ENCODE data around the gene TMEM119. TPM values are rescaled to one million over a fixed set of nuclear protein-coding genes. Genes with fewer than 3 reads are reported as not detected.

Gene TMEM119
- total and polyA plus RNA-seq, 9 of the 15 experiments (the other 6 are each of a cell fraction or from before 2014, with no cell fraction given) = 0.18 TPM; not detected in 8

DNA sequence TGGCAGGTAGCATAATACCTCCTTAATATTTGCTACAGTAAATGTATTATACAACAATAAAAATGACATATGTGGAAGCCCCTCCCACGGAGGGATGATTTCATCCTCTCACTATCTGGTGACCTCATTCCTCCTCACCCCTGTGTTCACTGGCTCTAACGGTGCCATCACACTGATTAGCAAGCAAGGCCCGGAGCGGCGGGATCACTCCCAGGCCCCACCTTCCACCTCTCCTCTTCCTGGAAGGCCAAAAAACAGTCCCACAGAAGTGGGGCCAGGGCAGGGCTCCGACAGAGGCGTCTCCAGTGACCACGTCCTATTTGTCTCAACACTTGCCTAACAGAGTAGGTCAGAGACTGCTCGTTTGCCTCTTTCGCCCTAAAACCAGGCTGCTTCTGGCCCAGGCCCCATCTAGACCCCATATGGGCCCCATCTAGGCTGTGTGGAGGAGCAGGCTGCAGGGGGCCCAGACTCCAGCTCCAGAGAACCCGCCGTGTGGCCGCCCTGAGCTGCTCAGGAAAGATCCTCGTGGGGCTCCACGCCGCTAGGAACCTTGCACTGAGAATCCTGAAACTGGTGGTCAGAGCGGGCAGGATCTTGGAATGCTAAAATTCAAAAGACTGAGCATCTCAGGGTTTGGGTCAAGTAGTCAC lies 32.1 kb upstream of the TMEM119 start (continued):
- TF ChIP-seq, protein P1, sequence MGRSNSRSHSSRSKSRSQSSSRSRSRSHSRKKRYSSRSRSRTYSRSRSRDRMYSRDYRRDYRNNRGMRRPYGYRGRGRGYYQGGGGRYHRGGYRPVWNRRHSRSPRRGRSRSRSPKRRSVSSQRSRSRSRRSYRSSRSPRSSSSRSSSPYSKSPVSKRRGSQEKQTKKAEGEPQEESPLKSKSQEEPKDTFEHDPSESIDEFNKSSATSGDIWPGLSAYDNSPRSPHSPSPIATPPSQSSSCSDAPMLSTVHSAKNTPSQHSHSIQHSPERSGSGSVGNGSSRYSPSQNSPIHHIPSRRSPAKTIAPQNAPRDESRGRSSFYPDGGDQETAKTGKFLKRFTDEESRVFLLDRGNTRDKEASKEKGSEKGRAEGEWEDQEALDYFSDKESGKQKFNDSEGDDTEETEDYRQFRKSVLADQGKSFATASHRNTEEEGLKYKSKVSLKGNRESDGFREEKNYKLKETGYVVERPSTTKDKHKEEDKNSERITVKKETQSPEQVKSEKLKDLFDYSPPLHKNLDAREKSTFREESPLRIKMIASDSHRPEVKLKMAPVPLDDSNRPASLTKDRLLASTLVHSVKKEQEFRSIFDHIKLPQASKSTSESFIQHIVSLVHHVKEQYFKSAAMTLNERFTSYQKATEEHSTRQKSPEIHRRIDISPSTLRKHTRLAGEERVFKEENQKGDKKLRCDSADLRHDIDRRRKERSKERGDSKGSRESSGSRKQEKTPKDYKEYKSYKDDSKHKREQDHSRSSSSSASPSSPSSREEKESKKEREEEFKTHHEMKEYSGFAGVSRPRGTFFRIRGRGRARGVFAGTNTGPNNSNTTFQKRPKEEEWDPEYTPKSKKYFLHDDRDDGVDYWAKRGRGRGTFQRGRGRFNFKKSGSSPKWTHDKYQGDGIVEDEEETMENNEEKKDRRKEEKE (IDR thresholded peaks at IDR 0.05; ENCODE audit: borderline replicate concordance in 1 of 2, control insufficient read depth in 1 of 2, low read depth in 2 of 2, low read length in 1 of 2) = no peak
- TF ChIP-seq TAF9B (IDR thresholded peaks at IDR 0.05; ENCODE audit: partially characterized antibody) (peak; percentile 75), CBX3 (IDR thresholded peaks at IDR 0.05; ENCODE audit: borderline replicate concordance in 1 of 2, low read length in 2 of 2) (no peak; a peak in 1 of 3 replicates), SMAD3 (CRISPR knock-in tag; conservative IDR thresholded peaks at IDR 0.05) (0 out of 2 replicates have a peak, but pooled peaks have one; percentile 42), RAD21 (CRISPR knock-in tag; conservative IDR thresholded peaks at IDR 0.05 in 1 of 2, IDR thresholded peaks at IDR 0.05 in 1 of 2) (peak in 1 of 2 experiments; percentile 7; a peak in 1 of 4 replicates), CSDE1 (IDR thresholded peaks at IDR 0.05) (peak in 1 of 2 experiments; percentile 74; a peak in 2 of 4 replicates), KLF13 (tag; IDR thresholded peaks at IDR 0.05; ENCODE audit: borderline replicate concordance, low read depth) (no peak), RHOXF2B (CRISPR knock-in tag; conservative IDR thresholded peaks at IDR 0.05) (no peak), HNRNPH1 (optimal IDR thresholded peaks at IDR 0.05; ENCODE audit: low read depth, low read length) (no peak), NFIC (IDR thresholded peaks at IDR 0.05) (peak; percentile 59; the same call in 1 of the 2 replicates), TAF1 (IDR thresholded peaks at IDR 0.05; ENCODE audit: control insufficient read depth, extremely low read depth, insufficient read depth, low read length, severe bottlenecking) (peak; percentile 73), MTF1 (CRISPR knock-in tag; IDR thresholded peaks at IDR 0.05; ENCODE audit: borderline replicate concordance) (no peak), MAFK (IDR thresholded peaks at IDR 0.05; ENCODE audit: low read length) (peak; percentile 16; the same call in 1 of the 2 replicates), U2AF2 (optimal IDR thresholded peaks at IDR 0.05; ENCODE audit: low read depth, low read length) (no peak), NCOA1 (IDR thresholded peaks at IDR 0.05; ENCODE audit: low read depth) (peak; percentile 82), ILK (tag; IDR thresholded peaks at IDR 0.05; ENCODE audit: borderline replicate concordance, low read depth) (no peak), STAT5B (CRISPR knock-in tag; IDR thresholded peaks at IDR 0.05) (no peak)
- TF ChIP-seq, protein P2, sequence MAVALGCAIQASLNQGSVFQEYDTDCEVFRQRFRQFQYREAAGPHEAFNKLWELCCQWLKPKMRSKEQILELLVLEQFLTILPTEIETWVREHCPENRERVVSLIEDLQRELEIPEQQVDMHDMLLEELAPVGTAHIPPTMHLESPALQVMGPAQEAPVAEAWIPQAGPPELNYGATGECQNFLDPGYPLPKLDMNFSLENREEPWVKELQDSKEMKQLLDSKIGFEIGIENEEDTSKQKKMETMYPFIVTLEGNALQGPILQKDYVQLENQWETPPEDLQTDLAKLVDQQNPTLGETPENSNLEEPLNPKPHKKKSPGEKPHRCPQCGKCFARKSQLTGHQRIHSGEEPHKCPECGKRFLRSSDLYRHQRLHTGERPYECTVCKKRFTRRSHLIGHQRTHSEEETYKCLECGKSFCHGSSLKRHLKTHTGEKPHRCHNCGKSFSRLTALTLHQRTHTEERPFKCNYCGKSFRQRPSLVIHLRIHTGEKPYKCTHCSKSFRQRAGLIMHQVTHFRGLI (CRISPR knock-in tag; IDR thresholded peaks at IDR 0.05) = peak; percentile 47
- TF ChIP-seq, protein P3, sequence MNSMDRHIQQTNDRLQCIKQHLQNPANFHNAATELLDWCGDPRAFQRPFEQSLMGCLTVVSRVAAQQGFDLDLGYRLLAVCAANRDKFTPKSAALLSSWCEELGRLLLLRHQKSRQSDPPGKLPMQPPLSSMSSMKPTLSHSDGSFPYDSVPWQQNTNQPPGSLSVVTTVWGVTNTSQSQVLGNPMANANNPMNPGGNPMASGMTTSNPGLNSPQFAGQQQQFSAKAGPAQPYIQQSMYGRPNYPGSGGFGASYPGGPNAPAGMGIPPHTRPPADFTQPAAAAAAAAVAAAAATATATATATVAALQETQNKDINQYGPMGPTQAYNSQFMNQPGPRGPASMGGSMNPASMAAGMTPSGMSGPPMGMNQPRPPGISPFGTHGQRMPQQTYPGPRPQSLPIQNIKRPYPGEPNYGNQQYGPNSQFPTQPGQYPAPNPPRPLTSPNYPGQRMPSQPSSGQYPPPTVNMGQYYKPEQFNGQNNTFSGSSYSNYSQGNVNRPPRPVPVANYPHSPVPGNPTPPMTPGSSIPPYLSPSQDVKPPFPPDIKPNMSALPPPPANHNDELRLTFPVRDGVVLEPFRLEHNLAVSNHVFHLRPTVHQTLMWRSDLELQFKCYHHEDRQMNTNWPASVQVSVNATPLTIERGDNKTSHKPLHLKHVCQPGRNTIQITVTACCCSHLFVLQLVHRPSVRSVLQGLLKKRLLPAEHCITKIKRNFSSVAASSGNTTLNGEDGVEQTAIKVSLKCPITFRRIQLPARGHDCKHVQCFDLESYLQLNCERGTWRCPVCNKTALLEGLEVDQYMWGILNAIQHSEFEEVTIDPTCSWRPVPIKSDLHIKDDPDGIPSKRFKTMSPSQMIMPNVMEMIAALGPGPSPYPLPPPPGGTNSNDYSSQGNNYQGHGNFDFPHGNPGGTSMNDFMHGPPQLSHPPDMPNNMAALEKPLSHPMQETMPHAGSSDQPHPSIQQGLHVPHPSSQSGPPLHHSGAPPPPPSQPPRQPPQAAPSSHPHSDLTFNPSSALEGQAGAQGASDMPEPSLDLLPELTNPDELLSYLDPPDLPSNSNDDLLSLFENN (IDR thresholded peaks at IDR 0.05; ENCODE audit: low read depth in 2 of 2, low read length in 2 of 2) = peak in 1 of 2 experiments; percentile 47; a peak in 1 of 4 replicates
